COLO668 (cell line): ENCODE measurements around the gene AGBL1.
"Not testable (repeated sequence)": the region's sequence is repeated elsewhere in the genome, so short reads cannot be mapped to it uniquely, and the experiment has no call there.

ENCODE experiments used
- DNase-seq: peaks from one replicate; lab custom pipeline; 2025; ENCODE audit not compliant: unreplicated experiment; lab: John Stamatoyannopoulos, UW

Gene AGBL1

GRCh38 chr15:86494475-86494874 lies 414.8 kb downstream of the AGBL1 start:
- no peak for DNase-seq

DNA sequence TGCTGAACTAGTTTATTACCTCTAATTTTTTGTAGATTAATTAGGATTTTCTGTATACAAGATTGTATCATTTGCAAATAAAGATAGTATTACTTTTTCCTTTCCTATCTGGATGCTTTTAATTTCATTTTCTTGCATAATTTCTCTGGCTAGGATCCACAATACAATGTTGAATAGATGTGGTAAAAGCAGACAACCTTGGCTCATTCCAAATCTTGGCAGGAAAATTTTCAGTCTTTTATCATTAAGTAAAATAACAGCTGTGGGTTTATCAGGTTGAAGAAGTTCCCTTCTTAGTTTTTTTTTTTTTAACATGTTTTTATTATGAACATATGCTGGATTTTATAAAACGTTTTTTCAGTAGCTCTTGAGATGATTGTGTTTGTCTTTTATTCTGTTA lies 422.6 kb downstream of the AGBL1 start:
- DNase-seq = no peak

- no peak for DNase-seq
These were observed 426.3 kb downstream of the AGBL1 start for GRCh38 chr15:86505951-86506350.

- DNase-seq = no peak
These were observed 426.7 kb downstream of the AGBL1 start for GRCh38 chr15:86506401-86506800.

DNA sequence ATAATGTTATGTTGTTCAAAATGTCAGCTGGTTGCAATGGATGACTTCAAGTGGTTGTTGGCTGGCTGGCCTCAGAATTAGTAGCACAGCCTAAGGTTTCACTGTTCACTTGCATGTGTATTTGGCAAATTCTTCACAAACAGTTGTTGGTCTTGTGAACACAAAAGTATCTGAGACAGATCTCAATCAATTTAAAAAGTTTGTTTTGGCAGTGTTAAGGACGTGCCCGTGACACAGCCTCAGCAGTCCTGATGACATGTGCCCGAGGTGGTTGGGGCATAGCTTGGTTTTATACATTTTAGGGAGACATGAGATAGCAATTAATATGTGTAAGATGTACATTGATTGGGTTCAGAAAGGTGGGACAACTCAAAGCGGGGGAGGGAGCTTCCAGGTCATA lies 436.0 kb downstream of the AGBL1 start:
- no peak for DNase-seq

DNA sequence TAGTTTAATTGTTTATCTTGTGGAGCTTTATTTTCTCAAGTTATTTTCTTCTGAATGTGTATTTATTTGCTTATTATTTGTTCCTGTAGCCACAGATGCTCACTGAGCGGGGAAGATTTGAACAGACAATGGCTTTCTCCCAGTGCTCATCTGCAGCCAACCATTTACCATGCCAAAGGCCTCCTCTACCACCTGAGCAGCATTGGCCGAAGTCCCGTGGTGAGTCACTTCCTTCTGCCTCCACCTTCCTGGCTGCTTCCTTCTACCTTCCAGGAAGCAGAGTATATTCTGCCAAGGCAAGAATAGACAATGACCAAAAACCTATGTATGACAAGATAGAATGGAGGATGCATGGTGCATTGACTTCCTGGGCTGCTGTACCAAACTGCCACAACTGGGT lies 443.1 kb downstream of the AGBL1 start:
- DNase-seq = no peak

DNA sequence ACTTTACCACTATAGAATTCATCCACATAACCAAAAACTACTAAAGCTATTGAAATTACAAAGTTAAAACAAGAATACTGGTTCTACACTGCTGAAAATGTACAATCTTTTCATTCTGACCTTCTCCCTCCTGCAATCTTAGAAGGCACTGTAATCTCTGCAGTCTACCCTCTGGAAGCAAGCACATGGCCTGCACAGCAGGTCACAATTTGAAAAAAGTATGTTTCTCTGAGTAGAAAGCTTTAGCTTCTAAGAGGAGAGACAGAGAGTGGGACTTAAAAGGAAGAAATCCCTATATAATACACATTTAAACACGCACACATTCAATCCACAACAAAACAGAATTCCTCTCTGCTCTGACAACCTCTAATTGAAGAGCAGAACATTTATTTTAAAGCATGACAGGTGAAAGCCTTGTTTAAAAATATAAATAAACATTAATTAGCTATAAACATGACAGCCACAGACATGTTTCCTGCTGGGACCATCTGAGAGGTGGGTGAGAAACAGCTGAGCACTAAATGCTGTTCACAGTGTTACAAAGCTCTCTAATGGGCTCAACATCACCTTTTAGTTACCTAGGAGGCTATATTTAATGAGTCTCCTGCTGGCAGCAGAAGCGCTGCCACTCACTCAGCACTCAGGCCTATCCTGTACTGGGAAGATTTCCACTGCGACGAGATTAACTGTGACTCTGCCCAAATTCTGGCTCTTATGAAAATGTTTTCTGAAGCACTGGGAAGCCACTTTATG lies 447.4 kb downstream of the AGBL1 start:
- DNase-seq = no peak

GRCh38 chr15:86528094-86528493 lies 448.4 kb downstream of the AGBL1 start:
- not testable (repeated sequence) for DNase-seq

- no peak for DNase-seq
These were observed 458.5 kb downstream of the AGBL1 start for GRCh38 chr15:86538141-86538540.

DNA sequence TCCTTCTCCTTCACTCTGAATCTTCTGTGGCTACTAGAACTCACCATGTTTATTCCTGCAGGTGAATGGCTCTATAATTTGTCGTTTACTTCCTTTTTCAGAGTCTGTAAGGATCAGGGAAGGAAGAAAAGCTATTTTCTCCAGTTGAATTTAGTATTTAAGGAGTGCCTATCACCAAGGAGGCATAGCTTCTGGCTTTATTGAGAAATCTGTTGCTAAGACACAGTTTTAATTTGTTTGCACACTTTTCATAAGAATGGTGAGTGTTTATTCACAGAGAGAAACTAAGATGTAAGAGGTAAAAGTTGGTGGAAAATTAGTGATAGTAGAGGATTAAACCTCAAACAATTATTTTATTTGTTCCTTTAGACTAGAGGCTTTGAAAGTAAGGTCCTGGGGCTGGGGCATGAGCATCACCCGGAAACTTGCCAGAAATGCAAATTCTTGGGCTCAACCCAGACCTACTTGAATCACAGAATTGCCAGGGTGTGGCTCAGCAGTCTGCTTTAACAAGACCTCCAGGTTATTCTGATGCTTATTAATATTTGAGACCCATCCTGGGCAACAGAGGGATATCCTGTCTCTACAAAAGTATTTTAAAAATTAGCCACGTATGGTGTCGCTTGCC lies 461.3 kb downstream of the AGBL1 start:
- no peak for DNase-seq

DNA sequence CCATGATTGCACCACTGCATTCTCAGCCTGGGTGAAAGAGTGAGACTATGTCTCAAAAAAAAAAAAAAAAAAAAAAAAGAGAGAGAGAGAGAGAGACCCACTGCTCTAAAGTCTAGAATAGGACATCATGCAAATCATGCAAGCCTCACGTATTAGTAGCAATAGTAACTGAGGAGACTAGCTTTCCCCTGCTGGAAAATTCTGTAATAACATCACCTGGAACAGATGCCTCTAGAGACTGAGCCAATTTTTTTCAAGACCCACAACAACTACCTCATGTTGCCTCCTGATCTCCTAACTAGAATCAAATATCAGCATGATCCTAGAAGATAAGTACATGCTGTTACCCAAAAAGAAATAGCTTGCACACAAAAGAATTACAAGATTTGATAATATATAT lies 461.9 kb downstream of the AGBL1 start:
- no peak for DNase-seq

- DNase-seq = no peak
These were observed 470.4 kb downstream of the AGBL1 start for GRCh38 chr15:86550075-86550474.

DNA sequence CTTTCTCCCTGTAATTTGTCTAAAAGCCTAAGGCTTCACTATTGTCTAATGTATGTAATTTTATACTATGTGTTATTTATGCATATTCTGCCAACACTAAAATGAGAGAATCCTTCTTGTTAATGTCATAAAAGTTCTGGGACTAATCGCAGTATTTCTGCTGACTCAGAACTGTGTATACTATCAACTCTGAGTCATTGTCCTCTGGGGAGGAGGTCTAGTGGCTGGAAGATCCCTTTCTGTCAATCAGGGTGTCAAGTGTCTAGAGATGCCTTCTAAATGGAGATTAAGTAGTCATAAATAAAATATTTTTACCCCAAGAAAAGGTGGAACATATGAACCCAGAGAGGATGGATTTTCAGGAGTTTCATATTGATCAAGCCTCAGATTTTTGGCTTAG lies 473.4 kb downstream of the AGBL1 start:
- no peak for DNase-seq

- DNase-seq = no peak
These were observed 475.4 kb downstream of the AGBL1 start for GRCh38 chr15:86555098-86555497.

GRCh38 chr15:86555939-86556338 lies 476.3 kb downstream of the AGBL1 start:
- peak; percentile 52 for DNase-seq

DNA sequence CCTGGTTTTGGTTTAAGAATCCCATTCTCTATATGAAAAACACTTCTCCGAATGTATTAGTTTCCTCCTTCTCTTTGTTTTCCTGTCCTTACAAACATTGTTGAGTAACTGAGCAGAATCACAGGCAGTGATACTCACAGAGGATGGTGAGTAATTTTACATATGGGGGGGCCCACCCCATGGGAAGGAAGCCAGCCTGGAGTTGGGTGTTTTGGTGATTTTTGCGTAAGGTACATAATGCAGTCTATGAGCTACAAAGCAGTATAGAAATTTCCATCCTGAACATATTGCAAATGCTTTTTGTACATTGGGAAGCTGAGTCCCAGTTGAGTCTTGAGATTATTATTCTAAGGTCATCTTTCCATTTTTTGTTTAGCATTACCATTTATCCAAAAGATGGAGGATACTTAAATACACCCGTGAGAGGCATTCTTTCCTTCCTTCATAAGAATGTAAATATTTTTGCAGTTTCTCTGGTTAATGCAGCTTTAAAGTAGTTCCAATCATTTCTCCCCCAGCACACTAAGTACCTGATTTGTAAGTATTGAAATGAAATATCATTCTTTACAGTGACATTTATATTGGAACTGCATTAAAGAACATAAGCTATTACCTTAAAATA lies 476.8 kb downstream of the AGBL1 start:
- no peak for DNase-seq

GRCh38 chr15:86557018-86557550 lies 477.4 kb downstream of the AGBL1 start:
- no peak for DNase-seq

- DNase-seq = no peak
These were observed 478.6 kb downstream of the AGBL1 start for GRCh38 chr15:86558252-86558651.

- no peak for DNase-seq
These were observed 479.0 kb downstream of the AGBL1 start for GRCh38 chr15:86558686-86559085.

DNA sequence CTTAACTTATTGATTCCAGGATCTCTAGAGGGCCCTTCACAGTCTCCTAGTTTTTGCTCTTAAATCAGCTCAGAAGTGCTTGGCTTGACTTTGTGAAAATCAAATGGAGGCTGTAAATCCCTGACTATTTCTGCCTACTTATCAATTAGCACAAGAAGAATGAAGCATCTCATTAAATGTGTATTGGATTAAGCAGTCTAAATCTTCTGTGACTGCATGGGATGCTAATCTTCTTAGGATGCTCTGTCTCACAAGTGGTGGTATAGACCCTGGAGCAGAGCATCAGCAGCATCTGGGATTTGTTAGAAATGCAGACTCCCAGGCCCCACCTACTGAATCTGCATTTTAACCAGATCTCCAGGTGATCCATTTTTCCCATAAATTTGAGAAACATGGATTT lies 488.7 kb downstream of the AGBL1 start:
- DNase-seq = no peak

DNA sequence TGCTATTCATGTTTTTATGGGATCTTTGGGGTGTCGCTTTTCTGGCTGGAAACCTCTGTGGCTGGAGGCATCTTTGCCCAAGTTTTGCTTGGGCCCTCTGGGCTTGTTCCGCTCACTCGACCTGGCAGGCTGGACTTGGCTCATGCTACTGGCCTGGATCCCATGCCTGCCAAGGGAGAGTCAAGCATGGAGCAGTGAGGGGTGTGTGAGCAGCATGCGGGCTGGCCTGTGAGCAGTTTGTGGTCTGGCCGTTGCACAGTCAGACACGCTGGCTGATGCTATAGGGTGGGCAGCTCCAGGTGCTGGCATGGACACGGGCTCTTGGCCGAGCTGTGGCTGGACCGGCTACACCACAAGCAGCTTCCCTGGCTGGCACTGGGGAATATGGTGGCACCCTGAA lies 491.1 kb downstream of the AGBL1 start:
- DNase-seq = no peak

- no peak for DNase-seq
These were observed 492.2 kb downstream of the AGBL1 start for GRCh38 chr15:86571873-86572272.
